ENCODE data around the gene UGT1A3. TPM values are rescaled to one million over a fixed set of nuclear protein-coding genes. Genes with fewer than 3 reads are reported as not detected.

Gene UGT1A3
- total and polyA plus RNA-seq, 4 donors, result 7.0 to 61.6 (median 18.2) TPM; not detected in 1

- Histone ChIP-seq H3K27ac (ENCODE audit: low read depth in 1 of 2, low read length in 2 of 2) (no peak overlapping the region), H3K27me3 (ENCODE audit: control insufficient read depth in 4 of 4, insufficient read depth in 4 of 4, low read length in 3 of 4) (no peaks in the 10 kb centered on the region), H3K4me1 (ENCODE audit: control insufficient read depth in 4 of 4, insufficient read depth in 4 of 4, low read length in 3 of 4) (no peaks in the 10 kb centered on the region), H3K9ac (ENCODE audit: low read depth in 1 of 2, low read length in 2 of 2) (no peak overlapping the region), H3K36me3 (ENCODE audit: control insufficient read depth in 4 of 4, insufficient read depth in 3 of 4, low read depth in 1 of 4, low read length in 3 of 4) (no peaks in the 10 kb centered on the region), H3K9me3 (ENCODE audit: control insufficient read depth in 4 of 4, low read length in 3 of 4) (no peaks in the 10 kb centered on the region), H3K4me3 (ENCODE audit: low read depth in 1 of 3, low read length in 3 of 3) (no peak overlapping the region)
- WGBS, result 91% methylated on average over 18 of the region's 18 CpGs
- TF ChIP-seq REST (IDR thresholded peaks at IDR 0.05) (no peak), JUND (IDR thresholded peaks at IDR 0.05) (no peak), TAF1 (conservative IDR thresholded peaks at IDR 0.05) (no peak), EGR1 (IDR thresholded peaks at IDR 0.05; ENCODE audit: low read depth in 2 of 2) (no peak), NR2F2 (IDR thresholded peaks at IDR 0.05) (no peak), YY1 (IDR thresholded peaks at IDR 0.05) (no peak), RAD21 (IDR thresholded peaks at IDR 0.05) (no peak), FOXA1 (IDR thresholded peaks at IDR 0.05) (no peak), GABPA (IDR thresholded peaks at IDR 0.05 in 1 of 2, conservative IDR thresholded peaks at IDR 0.05 in 1 of 2) (no peak), RXRA (IDR thresholded peaks at IDR 0.05) (no peak), ZBTB33 (IDR thresholded peaks at IDR 0.05) (no peak)
- DNase-seq (ENCODE audit: low spot score), result no peak
Observed at GRCh38 chr2:233791151-233791882, 62.5 kb downstream of the UGT1A3 start.

- no peak overlapping the region for H3K4me3 ChIP-seq (ENCODE audit: low read depth in 1 of 3, low read length in 3 of 3)
- WGBS, result 85% methylated on average over 9 of the region's 9 CpGs
- no peaks in the 10 kb centered on the region for H3K4me1 ChIP-seq (ENCODE audit: control insufficient read depth in 4 of 4, insufficient read depth in 4 of 4, low read length in 3 of 4)
- H3K9me3 ChIP-seq (ENCODE audit: control insufficient read depth in 4 of 4, low read length in 3 of 4), result no peaks in the 10 kb centered on the region
- no peaks in the 10 kb centered on the region for H3K27me3 ChIP-seq (ENCODE audit: control insufficient read depth in 4 of 4, insufficient read depth in 4 of 4, low read length in 3 of 4)
- TF ChIP-seq HNF4A (conservative IDR thresholded peaks at IDR 0.05), result no peak
- no peak for TF ChIP-seq JUND (IDR thresholded peaks at IDR 0.05)
- no peak for TF ChIP-seq EGR1 (IDR thresholded peaks at IDR 0.05; ENCODE audit: low read depth in 2 of 2)
- no peak for TF ChIP-seq REST (IDR thresholded peaks at IDR 0.05)
- TF ChIP-seq RXRA (IDR thresholded peaks at IDR 0.05), result no peak
- no peak for TF ChIP-seq ZBTB33 (IDR thresholded peaks at IDR 0.05)
- TF ChIP-seq GABPA (IDR thresholded peaks at IDR 0.05 in 1 of 2, conservative IDR thresholded peaks at IDR 0.05 in 1 of 2), result no peak
- no peak for TF ChIP-seq YY1 (IDR thresholded peaks at IDR 0.05)
- TF ChIP-seq SP1 (IDR thresholded peaks at IDR 0.05), result no peak
- no peak for TF ChIP-seq MAX (IDR thresholded peaks at IDR 0.05)
- no peak for TF ChIP-seq HNF4G (IDR thresholded peaks at IDR 0.05)
- TF ChIP-seq CTCF (IDR thresholded peaks at IDR 0.05; ENCODE audit: low read depth, low read length, missing input control), result no peak
- no peak for DNase-seq (ENCODE audit: low spot score)
- H3K9ac ChIP-seq (ENCODE audit: low read depth in 1 of 2, low read length in 2 of 2), result no peak overlapping the region
- H3K36me3 ChIP-seq (ENCODE audit: control insufficient read depth in 4 of 4, insufficient read depth in 3 of 4, low read depth in 1 of 4, low read length in 3 of 4), result no peaks in the 10 kb centered on the region
- no peak overlapping the region for H3K27ac ChIP-seq (ENCODE audit: low read depth in 1 of 2, low read length in 2 of 2)
Observed at GRCh38 chr2:233791883-233792329, 63.1 kb downstream of the UGT1A3 start.

Data from liver (tissue), 9 donors.